Ovary (tissue), 3 donors: ENCODE results near the gene KLHDC7A.

Experiments used
- EP300 ChIP-seq: sonication (generic); formaldehyde crosslinking; IDR thresholded peaks from one replicate; pipeline ENCODE4 v1.6.1; 2017; ENCODE audit warnings: antibody characterized with exemption
- TF ChIP-seq, protein P1 (sequence below), 3 donors: fragments of 450-650 bp in 2 of 3; fragments of 200-600 bp in 1 of 3; IDR thresholded peaks; one replicate each; pipeline versions ENCODE4 v1.5.1 to v1.8.0; 2016 to 2022; ENCODE audit warnings: antibody characterized with exemption in 3 of 3, mild to moderate bottlenecking in 1 of 3
- donor health status: DM: no; HTN: no; CAD: no.

- no peak for TF ChIP-seq EP300
- TF ChIP-seq, protein P1, sequence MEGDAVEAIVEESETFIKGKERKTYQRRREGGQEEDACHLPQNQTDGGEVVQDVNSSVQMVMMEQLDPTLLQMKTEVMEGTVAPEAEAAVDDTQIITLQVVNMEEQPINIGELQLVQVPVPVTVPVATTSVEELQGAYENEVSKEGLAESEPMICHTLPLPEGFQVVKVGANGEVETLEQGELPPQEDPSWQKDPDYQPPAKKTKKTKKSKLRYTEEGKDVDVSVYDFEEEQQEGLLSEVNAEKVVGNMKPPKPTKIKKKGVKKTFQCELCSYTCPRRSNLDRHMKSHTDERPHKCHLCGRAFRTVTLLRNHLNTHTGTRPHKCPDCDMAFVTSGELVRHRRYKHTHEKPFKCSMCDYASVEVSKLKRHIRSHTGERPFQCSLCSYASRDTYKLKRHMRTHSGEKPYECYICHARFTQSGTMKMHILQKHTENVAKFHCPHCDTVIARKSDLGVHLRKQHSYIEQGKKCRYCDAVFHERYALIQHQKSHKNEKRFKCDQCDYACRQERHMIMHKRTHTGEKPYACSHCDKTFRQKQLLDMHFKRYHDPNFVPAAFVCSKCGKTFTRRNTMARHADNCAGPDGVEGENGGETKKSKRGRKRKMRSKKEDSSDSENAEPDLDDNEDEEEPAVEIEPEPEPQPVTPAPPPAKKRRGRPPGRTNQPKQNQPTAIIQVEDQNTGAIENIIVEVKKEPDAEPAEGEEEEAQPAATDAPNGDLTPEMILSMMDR (IDR thresholded peaks at IDR 0.05), result no peak
Measured at GRCh38 chr1:18529714-18530113, 49.0 kb downstream of the KLHDC7A start.
